Measurements from ENCODE around the gene WIZ.

The WIZ gene

GRCh38 chr19:15399234-15399515 is 50.6 kb downstream of the WIZ start (continued):
- TF ChIP-seq ZNF175 (tag by site-specific recombination; IDR thresholded peaks at IDR 0.05) (no peak), ZNF645 (tag by site-specific recombination; IDR thresholded peaks at IDR 0.05) (no peak), ZNF426 (tag by site-specific recombination; IDR thresholded peaks at IDR 0.05) (no peak), ZNF404 (tag by site-specific recombination; IDR thresholded peaks at IDR 0.05) (no peak), ZNF610 (tag by site-specific recombination; IDR thresholded peaks at IDR 0.05; ENCODE audit: borderline replicate concordance) (no peak), ZNF302 (tag by site-specific recombination; IDR thresholded peaks at IDR 0.05; ENCODE audit: low read depth) (no peak), GLIS1 (tag by site-specific recombination; IDR thresholded peaks at IDR 0.05) (no peak), WT1 (tag by site-specific recombination; IDR thresholded peaks at IDR 0.05) (no peak)

GRCh38 chr19:15398501-15399233 is 51.1 kb downstream of the WIZ start:
- Histone ChIP-seq H3K27ac (ENCODE audit: extremely low read depth, low read depth, low read length) (no peak overlapping the region), H3K9me3 (ENCODE audit: control insufficient read depth, insufficient read depth, low read depth, low read length) (no peaks in the 10 kb centered on the region), H3K4me3 (ENCODE audit: low read depth, low read length) (no peak overlapping the region), H3K36me3 (ENCODE audit: control insufficient read depth in 2 of 2, insufficient read depth in 1 of 2, low read length in 2 of 2) (peaks cover 32 to 92% of the 10 kb centered on the region in 2 experiments), H3K4me1 (ENCODE audit: control insufficient read depth, insufficient read depth, low read length) (no peaks in the 10 kb centered on the region)
- ChIA-PET POLR2A (no interaction called here), CTCF (no interaction called here)
- TF ChIP-seq SALL2 (tag by site-specific recombination; IDR thresholded peaks at IDR 0.05; ENCODE audit: borderline replicate concordance) (no peak), ZBTB8A (tag by site-specific recombination; IDR thresholded peaks at IDR 0.05) (no peak), REST (tag by site-specific recombination; IDR thresholded peaks at IDR 0.05) (no peak), ZBTB1 (tag by site-specific recombination; IDR thresholded peaks at IDR 0.05) (no peak), ZNF629 (tag by site-specific recombination; IDR thresholded peaks at IDR 0.05) (no peak), FEZF1 (tag by site-specific recombination; IDR thresholded peaks at IDR 0.05) (no peak)

- Histone ChIP-seq H3K9me3 (ENCODE audit: control insufficient read depth, insufficient read depth, low read depth, low read length) (no peaks in the 10 kb centered on the region), H3K27ac (ENCODE audit: extremely low read depth, low read depth, low read length) (no peak overlapping the region), H3K4me3 (ENCODE audit: low read depth, low read length) (no peak overlapping the region), H3K36me3 (ENCODE audit: control insufficient read depth in 2 of 2, insufficient read depth in 1 of 2, low read length in 2 of 2) (peaks cover 38 to 92% of the 10 kb centered on the region in 2 experiments), H3K4me1 (ENCODE audit: control insufficient read depth, insufficient read depth, low read length) (no peaks in the 10 kb centered on the region)
- no peak for TF ChIP-seq PRDM10 (tag by site-specific recombination; IDR thresholded peaks at IDR 0.05)
- 0 out of 2 replicates have a peak, but pooled peaks have one; percentile 21 for TF ChIP-seq SCRT2 (tag by site-specific recombination; IDR thresholded peaks at IDR 0.05)
- ChIA-PET POLR2A (no interaction called here), CTCF (no interaction called here)
Observed at GRCh38 chr19:15397782-15398181, 52.0 kb downstream of the WIZ start.

Data from HEK293 (cell line).